ENCODE results near the gene NEU1. TPM values are rescaled to one million over a fixed set of nuclear protein-coding genes. Genes with fewer than 3 reads are reported as not detected.

Gene NEU1
- total and polyA plus RNA-seq, 2 of the 8 experiments (the other 6 are each of a cell fraction or from before 2014, with no cell fraction given), result 41.2 to 72.1 TPM

GRCh38 chr6:31859923-31860322 is 2.7 kb downstream of the NEU1 start:
- H3K18ac ChIP-seq (ENCODE audit: extremely low read depth, low read length), result no peak overlapping the region
- no peak overlapping the region for H4K91ac ChIP-seq (replicated peaks; ENCODE audit: insufficient read length, low read length)
- no peak overlapping the region for H2BK15ac ChIP-seq (ENCODE audit: low read length)
- no peak overlapping the region for H3K56ac ChIP-seq (replicated peaks; ENCODE audit: insufficient read length, low read depth, low read length)
- no peak overlapping the region for H4K8ac ChIP-seq (ENCODE audit: extremely low read depth, insufficient read depth, low read length)
- peaks cover 6% of the 10 kb centered on the region in 2 experiments; a peak in 1 of 4 replicates for H3K9me3 ChIP-seq (ENCODE audit: insufficient read depth in 2 of 2, low read depth in 1 of 2, low read length in 1 of 2)
- H3K9ac ChIP-seq (replicated peaks in 1 of 4; ENCODE audit: extremely low read depth in 1 of 4, low read depth in 3 of 4, low read length in 3 of 4), result no peak overlapping the region
- peaks cover 8% of the 10 kb centered on the region; the same call in 1 of the 2 replicates for H3K23me2 ChIP-seq (ENCODE audit: low read depth, low read length)
- 0 out of 2 replicates have a peak, but pooled peaks cover 2% of the 10 kb centered on the region for H3K79me1 ChIP-seq (ENCODE audit: low read depth, low read length)
- H3K23ac ChIP-seq (ENCODE audit: insufficient read length), result no peak overlapping the region
- no peak overlapping the region for H3K4me3 ChIP-seq (ENCODE audit: extremely low read depth in 1 of 4, insufficient read depth in 2 of 4, low read depth in 3 of 4, low read length in 4 of 4)
- no peaks in the 10 kb centered on the region for H3K79me2 ChIP-seq (ENCODE audit: control insufficient read depth in 1 of 2, insufficient read depth in 2 of 2, low read length in 2 of 2)
- DNase-seq (ENCODE audit: low read depth in 1 of 2, low spot score in 2 of 2) (no peak), FAIRE-seq (no peak)
- H2BK20ac ChIP-seq (ENCODE audit: low read length), result no peak overlapping the region
- H3K4me2 ChIP-seq (ENCODE audit: insufficient read depth in 1 of 2, low read depth in 2 of 2, low read length in 2 of 2), result no peak overlapping the region
- H4K20me1 ChIP-seq (replicated peaks in 1 of 2; ENCODE audit: control insufficient read depth in 1 of 2, insufficient read depth in 2 of 2, low read length in 2 of 2), result no peaks in the 10 kb centered on the region
- H3K27ac ChIP-seq (ENCODE audit: low read depth, low read length), result no peak overlapping the region
- peaks cover 0 to 12% (median 0%) of the 10 kb centered on the region in 4 experiments; a peak in 4 of 7 replicates for H3K4me1 ChIP-seq (replicated peaks in 1 of 4; ENCODE audit: control insufficient read depth in 3 of 4, insufficient read depth in 4 of 4, low read length in 3 of 4)
- 0 out of 7 replicates have a peak, but pooled peaks cover 0 to 3% (median 0%) of the 10 kb centered on the region in 4 experiments for H3K27me3 ChIP-seq (replicated peaks in 1 of 4; ENCODE audit: control insufficient read depth in 3 of 4, extremely low read depth in 1 of 4, insufficient read depth in 3 of 4, low read length in 3 of 4)
- no peak overlapping the region for H2BK5ac ChIP-seq (ENCODE audit: low read depth, low read length)
- H2AFZ ChIP-seq (ENCODE audit: low read length), result no peak overlapping the region
- H2BK12ac ChIP-seq (ENCODE audit: low read depth, low read length), result no peak overlapping the region
- H3K4ac ChIP-seq (replicated peaks; ENCODE audit: insufficient read length, low read depth, low read length), result no peak overlapping the region
- ChIA-PET POLR2A (ENCODE audit: partially characterized antibody) (interaction anchor here (0.5 to 6.5 kb wide), 11 partner anchors 8 to 285 kb away, joined by 3 to 93 read pairs (median 3); partner anchors contain the start of genes HSPA1B and TNF), CTCF (ENCODE audit: partially characterized antibody) (interaction anchor here (0.7 to 1.8 kb wide), 8 partner anchors 11 to 170 kb away, joined by 3 to 7 read pairs (median 4); no protein-coding TSS in a partner anchor)
- 87% methylated on average over 11 of the region's 11 CpGs; no CpG with 5 or more reads in 1 of the 2 experiments for WGBS, 2 experiments (ENCODE audit: extremely low coverage in 1 of 2, insufficient coverage in 1 of 2, insufficient read length in 1 of 2, insufficient replicate concordance in 2 of 2, low coverage in 1 of 2, low lambda C conversion rate in 2 of 2, missing lambda C conversion rate in 1 of 2)
- H2BK120ac ChIP-seq (replicated peaks; ENCODE audit: low read depth, low read length), result no peak overlapping the region
- H3K14ac ChIP-seq (ENCODE audit: insufficient read length), result no peak overlapping the region
- no peak overlapping the region for H4K5ac ChIP-seq (ENCODE audit: insufficient read length, low read depth, low read length)
- no peak overlapping the region for H2AK5ac ChIP-seq (ENCODE audit: low read depth, low read length)
- peaks cover 3 to 17% (median 4%) of the 10 kb centered on the region in 4 experiments; a peak in 7 of 8 replicates for H3K36me3 ChIP-seq (ENCODE audit: control insufficient read depth in 2 of 4, insufficient read depth in 4 of 4, low read length in 3 of 4)
- TF ChIP-seq POLR2A (IDR thresholded peaks at IDR 0.05; ENCODE audit: control extremely low read depth in 1 of 2, low read depth in 2 of 2, low read length in 2 of 2) (no peak), BRCA1 (IDR thresholded peaks at IDR 0.05; ENCODE audit: low read depth, low read length) (no peak), NRF1 (IDR thresholded peaks at IDR 0.05; ENCODE audit: low read depth, low read length) (no peak), SUZ12 (IDR thresholded peaks at IDR 0.05; ENCODE audit: low read length) (no peak), CREB1 (IDR thresholded peaks at IDR 0.05) (no peak), ZNF274 (IDR thresholded peaks at IDR 0.05; ENCODE audit: borderline replicate concordance, extremely low read depth, low read length) (no peak), CBX5 (IDR thresholded peaks at IDR 0.05; ENCODE audit: low read depth, low read length) (no peak), YY1 (IDR thresholded peaks at IDR 0.05; ENCODE audit: low read depth, low read length) (no peak), KDM1A (IDR thresholded peaks at IDR 0.05; ENCODE audit: borderline replicate concordance, low read length) (no peak), SRF (IDR thresholded peaks at IDR 0.05; ENCODE audit: low read depth, low read length) (no peak), SAP30 (IDR thresholded peaks at IDR 0.05; ENCODE audit: insufficient read depth, insufficient replicate concordance, low read length) (no peak)
- TF ChIP-seq, protein P1, sequence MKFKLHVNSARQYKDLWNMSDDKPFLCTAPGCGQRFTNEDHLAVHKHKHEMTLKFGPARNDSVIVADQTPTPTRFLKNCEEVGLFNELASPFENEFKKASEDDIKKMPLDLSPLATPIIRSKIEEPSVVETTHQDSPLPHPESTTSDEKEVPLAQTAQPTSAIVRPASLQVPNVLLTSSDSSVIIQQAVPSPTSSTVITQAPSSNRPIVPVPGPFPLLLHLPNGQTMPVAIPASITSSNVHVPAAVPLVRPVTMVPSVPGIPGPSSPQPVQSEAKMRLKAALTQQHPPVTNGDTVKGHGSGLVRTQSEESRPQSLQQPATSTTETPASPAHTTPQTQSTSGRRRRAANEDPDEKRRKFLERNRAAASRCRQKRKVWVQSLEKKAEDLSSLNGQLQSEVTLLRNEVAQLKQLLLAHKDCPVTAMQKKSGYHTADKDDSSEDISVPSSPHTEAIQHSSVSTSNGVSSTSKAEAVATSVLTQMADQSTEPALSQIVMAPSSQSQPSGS (IDR thresholded peaks at IDR 0.05; ENCODE audit: low read length), result no peak
